GM10266 (cell line): ENCODE data around the gene OR51B4.

Experiments
- DNase-seq: peaks from one replicate; pipeline ENCODE4 v3.0.0; 2012; ENCODE audit errors: extremely low spot score
- TF ChIP-seq, protein P1 (sequence below): IDR thresholded peaks from 2 replicates; pipeline ENCODE4 v1.5.1; 2012; ENCODE audit warnings: mild to moderate bottlenecking, low read depth; ENCODE audit not compliant: control insufficient read depth, insufficient read depth; ENCODE audit errors: missing control alignments

The OR51B4 gene

DNA sequence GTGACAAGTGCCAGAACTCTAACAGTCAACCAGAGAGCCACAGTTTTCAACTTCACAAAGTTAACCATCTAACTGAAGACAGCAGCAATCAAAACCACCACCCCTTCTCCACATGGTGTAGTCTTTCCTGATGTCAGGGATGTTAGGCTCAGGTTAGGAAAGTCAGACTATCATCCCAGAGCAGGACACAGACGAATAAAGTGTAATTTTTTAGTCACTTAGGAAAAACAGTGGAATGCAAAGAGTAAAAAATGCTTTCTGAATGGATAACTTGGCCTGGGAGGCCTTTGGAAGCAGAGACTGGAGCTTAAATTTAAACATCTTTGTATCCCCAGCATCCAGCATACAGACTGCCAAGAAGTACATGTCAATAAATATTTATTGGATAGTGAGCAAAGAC, 15.4 kb downstream of the OR51B4 start:
- TF ChIP-seq, protein P1, sequence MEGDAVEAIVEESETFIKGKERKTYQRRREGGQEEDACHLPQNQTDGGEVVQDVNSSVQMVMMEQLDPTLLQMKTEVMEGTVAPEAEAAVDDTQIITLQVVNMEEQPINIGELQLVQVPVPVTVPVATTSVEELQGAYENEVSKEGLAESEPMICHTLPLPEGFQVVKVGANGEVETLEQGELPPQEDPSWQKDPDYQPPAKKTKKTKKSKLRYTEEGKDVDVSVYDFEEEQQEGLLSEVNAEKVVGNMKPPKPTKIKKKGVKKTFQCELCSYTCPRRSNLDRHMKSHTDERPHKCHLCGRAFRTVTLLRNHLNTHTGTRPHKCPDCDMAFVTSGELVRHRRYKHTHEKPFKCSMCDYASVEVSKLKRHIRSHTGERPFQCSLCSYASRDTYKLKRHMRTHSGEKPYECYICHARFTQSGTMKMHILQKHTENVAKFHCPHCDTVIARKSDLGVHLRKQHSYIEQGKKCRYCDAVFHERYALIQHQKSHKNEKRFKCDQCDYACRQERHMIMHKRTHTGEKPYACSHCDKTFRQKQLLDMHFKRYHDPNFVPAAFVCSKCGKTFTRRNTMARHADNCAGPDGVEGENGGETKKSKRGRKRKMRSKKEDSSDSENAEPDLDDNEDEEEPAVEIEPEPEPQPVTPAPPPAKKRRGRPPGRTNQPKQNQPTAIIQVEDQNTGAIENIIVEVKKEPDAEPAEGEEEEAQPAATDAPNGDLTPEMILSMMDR = no peak
- no peak for DNase-seq

DNA sequence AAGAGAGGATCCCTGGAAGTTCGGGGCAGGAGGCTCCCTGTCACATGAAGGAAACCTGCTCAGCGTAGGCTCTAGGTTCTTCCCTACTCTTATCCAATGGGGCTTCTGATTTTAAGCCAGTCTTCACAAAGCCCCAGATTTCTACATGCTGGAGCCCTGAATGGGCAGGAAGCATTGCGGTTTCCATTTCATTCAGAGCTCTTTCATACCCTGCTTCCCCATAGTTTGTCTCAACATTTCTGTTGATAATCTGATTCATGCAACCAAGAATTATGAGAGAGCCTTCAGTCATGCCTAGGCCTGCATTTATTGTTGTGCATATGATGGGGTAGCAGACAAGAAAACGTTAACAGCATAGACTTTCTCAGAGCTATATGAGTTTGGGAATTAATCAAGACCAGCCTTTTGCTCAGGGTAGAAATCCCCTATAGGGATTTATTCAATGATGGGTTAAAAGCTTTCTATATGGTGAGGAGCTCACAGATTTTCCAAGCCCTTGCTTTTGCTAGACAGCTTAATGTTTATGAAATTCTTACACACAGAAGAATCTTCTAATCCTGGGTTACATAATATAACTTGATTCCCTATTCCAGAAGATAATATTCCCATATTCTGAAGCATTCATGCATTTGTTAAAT, 15.9 kb downstream of the OR51B4 start:
- no peak for DNase-seq
- TF ChIP-seq, protein P1 = no peak

DNA sequence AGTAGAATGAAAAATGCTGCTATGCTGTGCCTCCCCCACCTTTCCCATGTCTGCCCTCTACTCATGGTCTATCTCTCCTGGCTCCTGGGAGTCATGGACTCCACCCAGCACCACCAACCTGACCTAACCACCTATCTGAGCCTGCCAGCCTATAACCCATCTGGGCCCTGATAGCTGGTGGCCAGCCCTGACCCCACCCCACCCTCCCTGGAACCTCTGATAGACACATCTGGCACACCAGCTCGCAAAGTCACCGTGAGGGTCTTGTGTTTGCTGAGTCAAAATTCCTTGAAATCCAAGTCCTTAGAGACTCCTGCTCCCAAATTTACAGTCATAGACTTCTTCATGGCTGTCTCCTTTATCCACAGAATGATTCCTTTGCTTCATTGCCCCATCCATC, 17.1 kb downstream of the OR51B4 start:
- TF ChIP-seq, protein P1 = no peak
- DNase-seq = no peak

DNA sequence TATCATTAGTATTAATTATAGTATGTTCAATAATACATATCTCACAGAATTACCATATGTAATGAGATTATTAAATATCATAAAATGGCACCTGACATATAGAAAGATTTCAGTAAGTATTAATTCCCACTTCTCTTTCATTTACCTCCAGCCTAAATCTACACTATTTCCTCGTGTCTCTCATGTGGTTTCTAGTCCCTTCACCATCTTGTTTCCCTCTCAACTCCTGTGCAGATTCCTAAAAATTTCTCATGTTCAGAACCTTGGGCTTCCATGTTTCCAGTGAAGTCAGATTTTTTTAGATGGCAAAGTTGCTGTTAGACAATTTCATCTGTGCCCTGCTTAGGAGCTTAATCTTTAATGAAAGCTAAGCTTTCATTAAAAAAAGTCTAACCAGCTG, 17.9 kb downstream of the OR51B4 start:
- TF ChIP-seq, protein P1 = no peak
- no peak for DNase-seq

GRCh38 chr11:5283086-5283485, 18.7 kb downstream of the OR51B4 start:
- DNase-seq = no peak
- TF ChIP-seq, protein P1 = no peak

DNA sequence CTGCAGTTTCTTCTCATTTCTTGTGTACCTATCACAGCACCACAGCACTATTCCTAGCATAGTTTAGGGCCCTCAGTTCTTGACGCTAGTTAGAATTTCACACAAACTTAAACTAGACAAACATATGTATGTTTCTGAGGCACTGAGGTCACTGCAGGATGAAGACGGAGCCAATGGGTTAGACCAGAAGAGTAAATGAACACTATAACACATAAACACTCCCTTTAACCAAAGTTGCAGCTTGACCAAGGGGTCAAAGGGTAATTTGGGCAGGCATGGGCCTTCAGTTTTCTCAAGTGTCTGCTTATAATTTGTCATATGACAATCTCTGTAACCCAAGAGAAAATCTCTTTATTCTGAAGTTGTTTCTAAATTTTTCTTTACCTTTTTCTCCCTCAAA, 19.1 kb downstream of the OR51B4 start:
- TF ChIP-seq, protein P1 = no peak
- DNase-seq = no peak

DNA sequence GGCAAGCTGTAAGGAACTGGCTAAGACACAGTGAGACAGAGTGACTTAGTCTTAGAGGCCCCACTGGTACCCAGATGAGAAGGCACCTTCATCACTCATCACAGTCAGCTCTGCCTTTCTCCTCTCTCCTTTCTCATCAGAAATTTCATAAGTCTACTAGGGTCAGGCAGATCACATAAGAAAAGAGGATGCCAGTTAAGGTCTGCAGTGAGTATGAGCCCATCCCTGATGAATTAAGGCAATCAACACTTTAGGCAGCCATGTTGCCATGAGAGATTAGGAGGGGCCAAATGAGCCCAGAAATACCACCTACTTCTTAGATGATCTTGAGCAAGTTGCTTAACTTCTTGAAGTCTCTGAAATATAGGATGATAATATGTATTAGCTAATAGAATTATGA, 20.1 kb downstream of the OR51B4 start:
- TF ChIP-seq, protein P1 = no peak
- no peak for DNase-seq
